ENCODE measurements around the gene LACTBL1.

The LACTBL1 gene

DNA sequence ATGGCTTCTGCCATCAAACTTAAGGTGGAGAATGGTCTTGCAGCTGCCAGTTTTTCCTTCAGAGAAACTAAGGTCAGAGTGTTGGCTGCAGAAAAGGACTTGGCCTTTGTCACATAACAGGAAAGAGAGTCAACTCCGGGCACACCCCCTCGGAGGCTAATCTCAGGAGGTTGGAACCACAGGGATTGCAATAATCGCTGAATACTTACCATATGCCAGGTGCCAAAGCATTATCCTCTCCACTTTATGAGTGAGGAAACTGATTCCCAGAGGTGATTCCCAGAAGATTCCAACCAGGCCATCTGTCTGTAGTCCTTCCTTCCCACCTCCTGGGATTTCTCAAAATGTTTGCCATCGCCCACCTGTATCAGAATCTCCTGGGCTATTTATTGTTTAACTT is 54.0 kb downstream of the LACTBL1 start:
- no peak for DNase-seq
- intact Hi-C loops (cut with DNase I), result no loop called here

DNA sequence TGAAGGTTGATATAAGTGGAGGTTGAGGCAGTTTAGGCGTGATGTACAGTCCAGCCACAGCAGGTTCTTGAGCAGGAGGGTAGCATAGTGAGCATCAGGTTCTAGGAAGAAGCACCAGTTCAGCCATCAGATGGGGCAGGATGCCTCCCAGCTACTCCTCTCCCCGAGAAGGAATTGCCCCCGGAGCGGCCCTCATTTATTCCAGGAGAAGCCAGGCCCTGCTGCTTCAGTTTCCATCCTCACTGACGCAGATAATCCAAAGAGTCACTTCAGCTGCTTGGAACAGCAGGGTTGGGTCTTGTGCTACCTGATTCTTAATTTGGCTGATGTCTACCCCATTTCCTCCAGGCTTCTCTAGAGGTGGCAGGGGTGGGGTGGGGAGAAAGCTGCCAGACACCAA is 54.7 kb downstream of the LACTBL1 start:
- intact Hi-C loops (cut with DNase I), result no loop called here
- DNase-seq, result no peak

DNA sequence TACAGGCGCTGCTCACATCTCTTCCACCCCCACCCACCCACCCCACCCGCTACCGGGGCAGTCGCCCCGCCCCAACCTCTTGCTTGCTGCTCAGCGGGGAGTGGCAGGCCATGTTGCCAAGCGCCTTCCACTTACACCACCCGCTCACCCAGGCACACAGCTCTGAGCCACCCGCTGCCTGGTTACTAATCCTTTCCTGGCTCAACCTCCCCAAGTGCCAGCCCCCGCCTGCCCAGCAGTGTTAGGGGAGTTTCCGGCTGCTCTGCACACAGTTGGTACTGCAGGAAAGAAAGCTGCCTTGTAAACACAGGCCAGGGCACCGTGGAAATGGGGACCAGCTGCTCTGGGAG is 56.2 kb downstream of the LACTBL1 start:
- peak in 41 of 42 donors; percentile 33 to 92 (median 67) for DNase-seq

GRCh38 chr1:22915816-22916470 is 56.7 kb downstream of the LACTBL1 start:
- DNase-seq, result no peak

More for the DNA sequence above, 56.2 kb downstream of the LACTBL1 start:
- intact Hi-C loops (cut with DNase I), result no loop called here

DNA sequence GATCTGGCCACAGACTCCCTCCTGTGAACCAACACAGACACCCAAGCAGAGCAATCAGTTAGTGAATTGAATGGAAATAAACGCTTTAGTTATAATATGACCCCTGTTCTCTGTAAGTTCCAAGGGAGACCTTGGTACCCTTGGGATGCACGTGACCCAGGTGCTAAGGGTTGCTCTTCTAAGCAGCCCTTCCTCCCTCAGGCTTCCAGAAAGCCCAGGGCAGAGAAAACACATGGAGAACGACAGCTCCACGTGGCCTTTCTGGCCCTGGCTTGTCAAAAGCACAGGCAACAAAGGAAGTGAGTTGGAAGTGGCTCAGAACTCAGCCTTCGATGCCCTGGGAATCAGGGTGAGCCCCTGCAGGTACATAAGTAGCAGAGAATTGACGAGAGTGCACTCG is 57.4 kb downstream of the LACTBL1 start:
- DNase-seq, result no peak
- intact Hi-C loops (cut with DNase I), result no loop called here

More at GRCh38 chr1:22915816-22916470, 56.7 kb downstream of the LACTBL1 start:
- intact Hi-C loops (cut with DNase I), result no loop called here

- DNase-seq, result no peak
- intact Hi-C loops (cut with DNase I), result no loop called here
Measured at GRCh38 chr1:22914633-22915217, 57.9 kb downstream of the LACTBL1 start.

- intact Hi-C loops (cut with DNase I), result no loop called here
- DNase-seq, result no peak
Measured at GRCh38 chr1:22914156-22914555, 58.5 kb downstream of the LACTBL1 start.

DNA sequence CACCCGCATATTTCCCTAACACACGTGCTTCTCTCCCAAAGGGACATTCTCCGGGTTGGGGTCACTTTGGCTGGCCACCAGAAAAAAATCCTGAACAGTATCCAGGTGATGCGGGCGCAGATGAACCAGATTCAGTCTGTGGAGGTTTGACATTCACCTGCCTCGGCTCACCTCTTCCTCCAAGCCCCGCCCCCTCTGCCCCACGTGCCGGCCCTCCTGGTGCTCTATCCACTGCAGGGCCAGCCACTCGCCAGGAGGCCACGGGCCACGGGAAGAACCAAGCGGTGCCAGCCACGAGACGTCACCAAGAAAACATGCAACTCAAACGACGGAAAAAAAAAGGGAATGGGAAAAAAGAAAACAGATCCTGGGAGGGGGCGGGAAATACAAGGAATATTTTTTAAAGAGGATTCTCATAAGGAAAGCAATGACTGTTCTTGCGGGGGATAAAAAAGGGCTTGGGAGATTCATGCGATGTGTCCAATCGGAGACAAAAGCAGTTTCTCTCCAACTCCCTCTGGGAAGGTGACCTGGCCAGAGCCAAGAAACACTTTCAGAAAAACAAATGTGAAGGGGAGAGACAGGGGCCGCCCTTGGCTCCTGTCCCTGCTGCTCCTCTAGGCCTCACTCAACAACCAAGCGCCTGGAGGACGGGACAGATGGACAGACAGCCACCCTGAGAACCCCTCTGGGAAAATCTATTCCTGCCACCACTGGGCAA is 59.1 kb downstream of the LACTBL1 start:
- intact Hi-C loops (cut with DNase I), result no loop called here

DNA sequence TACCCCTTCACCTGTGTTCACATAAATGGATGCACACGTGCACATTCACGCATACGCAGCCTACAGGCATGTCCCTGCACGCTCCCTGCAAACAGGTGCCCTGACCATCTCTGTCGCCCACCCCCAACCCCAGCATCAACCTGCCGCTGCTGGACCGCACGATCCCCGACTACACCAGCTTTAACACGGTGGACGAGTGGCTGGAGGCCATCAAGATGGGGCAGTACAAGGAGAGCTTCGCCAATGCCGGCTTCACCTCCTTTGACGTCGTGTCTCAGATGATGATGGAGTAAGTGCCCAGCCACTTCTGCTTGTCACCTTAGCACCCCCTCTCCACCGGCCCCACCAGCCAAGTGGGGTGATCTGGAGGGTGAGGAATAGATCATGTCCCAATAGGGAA is 60.4 kb downstream of the LACTBL1 start:
- no peak for DNase-seq
- intact Hi-C loops (cut with DNase I), result no loop called here

More for the DNA sequence above, 59.1 kb downstream of the LACTBL1 start:
- no peak for DNase-seq

DNA sequence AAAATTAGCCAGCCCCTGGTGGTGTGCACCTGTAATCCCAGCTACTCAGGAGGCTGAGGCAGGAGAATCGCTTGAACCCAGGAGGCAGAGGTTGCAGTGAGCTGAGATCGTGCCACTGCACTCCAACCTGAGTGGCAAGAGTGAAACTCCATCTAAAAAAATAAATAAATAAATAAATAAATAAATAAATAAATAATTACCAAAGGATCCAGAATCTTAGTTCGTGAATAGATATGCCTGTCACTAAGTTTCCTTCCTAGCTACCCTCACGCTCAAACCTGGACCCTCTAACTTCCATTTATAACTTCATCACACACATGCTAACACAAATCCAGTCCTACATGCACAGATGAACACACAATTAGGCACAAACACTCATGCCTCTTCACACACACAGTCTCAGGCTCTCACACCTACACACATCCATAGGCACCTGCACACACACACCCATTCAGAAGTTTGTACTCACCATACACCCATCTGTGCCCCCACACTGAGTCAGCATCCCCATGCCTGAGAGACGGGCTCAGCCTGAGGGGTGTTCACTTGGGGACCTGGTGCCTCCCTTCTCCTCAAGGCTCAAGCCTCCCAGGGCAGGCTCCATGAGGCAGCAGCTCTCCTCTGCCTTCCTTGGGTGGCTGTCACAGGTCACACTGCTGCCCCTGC is 61.5 kb downstream of the LACTBL1 start:
- peak in 15 of 42 donors; percentile 11 to 67 (median 32) for DNase-seq
- intact Hi-C loops (cut with DNase I), result no loop called here

DNA sequence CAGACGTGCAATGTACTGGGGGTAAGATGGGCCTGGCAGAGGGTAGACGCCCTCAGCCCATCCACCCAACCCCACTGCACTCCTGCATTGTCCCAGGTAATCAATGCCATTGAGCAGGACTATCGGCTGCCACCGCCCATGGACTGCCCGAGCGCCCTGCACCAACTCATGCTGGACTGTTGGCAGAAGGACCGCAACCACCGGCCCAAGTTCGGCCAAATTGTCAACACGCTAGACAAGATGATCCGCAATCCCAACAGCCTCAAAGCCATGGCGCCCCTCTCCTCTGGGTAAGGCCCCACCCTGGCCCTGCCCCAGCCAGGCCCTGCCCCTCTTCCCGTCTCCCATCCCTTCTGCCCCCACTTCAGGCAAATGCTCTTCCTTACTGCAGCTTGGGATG is 62.4 kb downstream of the LACTBL1 start:
- DNase-seq, result no peak
- intact Hi-C loops (cut with DNase I), result no loop called here

DNA sequence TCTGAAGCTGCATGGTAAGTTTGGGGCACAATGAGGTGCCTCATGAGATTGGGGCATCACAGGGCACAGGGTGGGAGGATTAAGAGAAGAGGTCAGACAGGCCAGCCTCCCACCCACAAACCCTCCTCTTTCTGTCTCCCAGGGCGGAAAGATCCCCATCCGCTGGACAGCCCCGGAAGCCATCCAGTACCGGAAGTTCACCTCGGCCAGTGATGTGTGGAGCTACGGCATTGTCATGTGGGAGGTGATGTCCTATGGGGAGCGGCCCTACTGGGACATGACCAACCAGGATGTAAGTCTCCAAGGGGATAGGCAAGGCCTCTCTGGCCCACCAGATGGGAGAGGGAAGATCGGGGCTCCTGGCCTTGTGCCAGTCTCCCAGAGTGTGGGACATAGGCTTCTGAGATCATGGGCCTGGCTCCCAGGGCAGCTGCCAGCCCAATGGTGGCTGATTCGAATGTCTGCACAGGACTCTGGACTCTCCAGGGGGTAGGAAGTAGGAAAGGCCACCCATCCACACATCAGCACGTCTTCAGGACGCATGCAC is 63.7 kb downstream of the LACTBL1 start:
- intact Hi-C loops (cut with DNase I), result no loop called here
- no peak for DNase-seq

DNA sequence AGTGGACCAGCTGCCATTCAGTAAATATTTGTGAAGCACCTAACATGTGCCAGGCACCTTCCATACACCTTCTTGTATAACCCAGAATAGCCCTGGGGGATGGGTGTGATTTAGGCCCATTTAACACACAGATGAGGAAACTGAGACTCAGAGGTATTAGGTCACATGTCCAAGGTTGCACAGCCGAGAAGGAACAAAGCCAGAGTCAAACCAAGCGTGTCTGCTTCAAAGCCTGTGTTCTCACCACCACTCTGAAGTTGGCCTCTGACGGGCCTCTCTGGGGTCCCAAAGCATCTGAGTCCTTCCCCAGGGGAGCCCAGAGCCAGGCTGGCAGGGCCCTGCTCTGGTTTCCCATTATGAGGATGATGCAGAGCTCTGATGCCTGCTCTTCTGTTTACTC is 65.1 kb downstream of the LACTBL1 start:
- intact Hi-C loops (cut with DNase I), result no loop called here
- DNase-seq, result no peak

- intact Hi-C loops (cut with DNase I), result no loop called here
- DNase-seq, result no peak
Measured at GRCh38 chr1:22906968-22907367, 65.7 kb downstream of the LACTBL1 start.

GRCh38 chr1:22903113-22903512 is 69.6 kb downstream of the LACTBL1 start:
- DNase-seq, result no peak
- intact Hi-C loops (cut with DNase I), result no loop called here

All from head of caudate nucleus (tissue), 42 donors.